Fibroblast of gingiva (primary cell): ENCODE results near the gene GALK1.

ENCODE experiments used
- DNase-seq: peaks from one replicate; pipeline ENCODE4 v3.0.0-alpha.2; 2011; ENCODE audit warnings: low read depth

The GALK1 gene

GRCh38 chr17:75724016-75725003 lies 40.7 kb downstream of the GALK1 start:
- no peak for DNase-seq

DNA sequence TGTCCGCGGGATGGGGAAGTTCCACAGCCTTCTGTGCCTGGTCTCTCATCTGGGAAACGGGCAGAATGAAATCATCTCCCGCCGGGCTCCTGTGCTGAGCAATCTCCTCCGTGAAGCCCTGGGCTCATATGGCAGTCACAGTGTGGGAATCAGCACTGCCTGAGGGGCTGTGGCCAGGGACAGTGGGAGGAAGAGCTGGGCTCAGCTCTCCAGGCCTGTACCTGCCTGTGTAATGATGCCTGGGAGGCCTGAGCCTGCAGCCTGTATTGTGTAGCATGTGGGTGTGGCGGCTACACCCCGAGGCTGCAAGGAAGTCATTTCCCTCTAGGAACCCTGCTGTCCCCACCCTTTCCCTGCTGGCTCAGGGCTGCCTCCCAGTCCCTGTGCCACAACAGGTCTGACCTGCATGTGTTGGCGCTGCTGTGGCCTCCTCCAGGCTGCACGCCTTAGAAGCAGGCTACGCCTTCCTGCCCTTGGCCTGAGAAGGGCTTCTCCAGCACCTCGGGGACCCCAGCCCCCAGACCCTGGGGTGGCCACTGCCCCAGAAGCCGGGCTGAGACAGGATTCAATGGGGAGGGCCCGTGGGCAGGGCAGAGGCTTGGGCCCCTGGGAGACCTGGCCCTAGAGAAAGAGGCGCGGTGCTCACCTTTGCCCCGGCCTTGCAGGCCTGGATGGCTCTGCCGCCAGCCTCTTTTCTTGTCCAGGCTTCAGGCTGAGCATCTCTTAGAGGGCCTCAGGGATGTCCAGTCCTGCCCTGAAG lies 41.6 kb downstream of the GALK1 start:
- no peak for DNase-seq

DNA sequence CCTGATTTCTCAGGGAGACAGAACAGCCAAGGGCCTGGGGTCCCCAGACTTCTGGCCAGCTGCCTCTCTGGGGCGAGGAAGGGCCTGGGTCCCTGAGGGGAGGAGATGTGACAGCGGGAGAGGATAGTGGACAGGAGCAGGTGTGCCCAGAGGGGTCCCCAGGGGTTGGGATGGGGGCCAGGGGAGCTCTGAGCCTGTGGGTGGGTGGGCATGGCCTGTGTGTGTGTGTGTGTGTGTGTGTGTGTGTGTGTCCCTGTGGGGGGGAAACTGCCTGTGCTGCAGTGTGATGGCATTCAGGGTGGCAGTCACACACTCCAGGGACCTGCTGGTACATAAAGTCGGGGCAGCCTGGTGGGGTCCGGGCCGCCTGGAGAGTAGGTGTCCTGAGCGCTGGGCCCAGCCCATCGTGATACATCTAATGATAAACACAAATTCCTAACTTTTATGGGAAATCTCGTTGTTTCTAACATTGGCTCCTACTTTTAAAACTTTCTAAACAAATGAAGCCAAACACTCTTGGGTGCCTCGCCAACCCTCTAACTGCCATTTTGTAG lies 42.4 kb downstream of the GALK1 start:
- DNase-seq: no peak

- DNase-seq: no peak
These were observed 42.9 kb downstream of the GALK1 start for GRCh38 chr17:75722076-75722475.

GRCh38 chr17:75721463-75722011 lies 43.5 kb downstream of the GALK1 start:
- no peak for DNase-seq

GRCh38 chr17:75720656-75721462 lies 44.1 kb downstream of the GALK1 start, which contains the start of gene ITGB4:
Gene ITGB4, plus strand, starts transcription at chr17:75721459. Its CDS starts 3,245 bp downstream, at chr17:75724704.
- DNase-seq: no peak

DNA sequence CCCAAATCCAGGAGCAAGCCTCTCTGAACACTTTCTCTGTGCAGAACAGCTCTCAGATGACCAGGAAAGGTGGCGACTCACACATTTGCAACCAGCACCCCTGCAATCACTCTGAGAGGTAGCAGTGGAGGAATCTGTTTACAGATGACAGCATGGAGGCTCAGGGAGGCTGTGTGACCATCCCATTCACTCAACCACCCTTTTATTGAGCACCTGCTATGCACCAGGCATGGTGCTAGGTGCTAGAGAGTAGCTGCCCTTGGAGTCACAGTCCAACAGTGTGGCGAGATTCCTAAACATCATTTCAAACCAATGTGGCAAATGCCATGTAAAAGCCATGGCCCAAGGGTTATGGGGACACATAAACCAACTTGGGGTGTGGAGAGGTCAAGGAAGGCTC lies 45.3 kb downstream of the GALK1 start:
- no peak for DNase-seq

DNA sequence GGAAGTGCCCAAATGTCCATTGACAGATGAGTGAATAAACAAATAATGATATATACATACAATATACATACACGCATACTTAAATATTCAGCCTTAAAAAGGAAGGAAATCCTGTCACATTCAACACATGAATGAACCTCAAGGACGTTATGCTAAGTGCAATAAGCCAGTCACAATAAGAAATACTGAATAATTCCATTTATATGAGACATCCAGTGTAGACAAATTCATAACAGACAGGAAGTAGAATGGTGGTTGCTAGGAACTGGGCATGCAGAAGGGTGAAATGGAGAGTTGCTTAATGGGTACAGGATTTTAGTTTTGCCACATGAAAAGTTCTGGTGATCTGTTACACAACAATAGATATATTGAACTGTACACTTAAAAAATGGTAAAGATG lies 52.5 kb downstream of the GALK1 start:
- DNase-seq: peak; percentile 19
